Testis (tissue), 3 donors: ENCODE measurements around the gene NKAIN2. TPM values are rescaled to one million over a fixed set of nuclear protein-coding genes. Genes with fewer than 3 reads are reported as not detected.
"Not testable (repeated sequence)": the region's sequence is repeated elsewhere in the genome, so short reads cannot be mapped to it uniquely, and the experiment has no call there.

Experiments used
- DNase-seq: peaks from one replicate; pipeline ENCODE4 v3.0.0-alpha.2; 2019
- H3K27ac ChIP-seq, 2 donors: fragments of 200-600 bp; sonication (generic); one replicate each; pipeline ENCODE4 v1.5.1; 2019
- H3K27me3 ChIP-seq: fragments of 200-600 bp; sonication (generic); one replicate; pipeline ENCODE4 v1.5.1; 2019
- H3K36me3 ChIP-seq: fragments of 200-600 bp; sonication (generic); one replicate; pipeline ENCODE4 v1.5.1; 2017; ENCODE audit warnings: low read depth; ENCODE audit errors: missing control alignments
- H3K4me1 ChIP-seq: fragments of 200-600 bp; sonication (generic); one replicate; pipeline ENCODE4 v1.5.1; 2019
- H3K4me3 ChIP-seq, 2 donors: fragments of 200-600 bp; sonication (generic); one replicate each; pipeline ENCODE4 v1.5.1; 2017 to 2019
- H3K9me3 ChIP-seq: fragments of 200-600 bp; sonication (generic); one replicate; pipeline ENCODE4 v1.5.1; 2017
- CTCF ChIP-seq, 3 experiments: fragments of 450-650 bp in 2 of 3; fragments of 200-600 bp in 1 of 3; sonication (generic) in 1 of 3; IDR thresholded peaks; one replicate each; pipeline ENCODE4 v1.5.1; 2016 to 2019; ENCODE audit warnings: antibody characterized with exemption in 3 of 3, mild to moderate bottlenecking in 2 of 3, moderate library complexity in 1 of 3
- POLR2A ChIP-seq: fragments of 450-650 bp; IDR thresholded peaks from one replicate; pipeline ENCODE4 v1.6.1; 2017; ENCODE audit warnings: antibody characterized with exemption, mild to moderate bottlenecking, moderate library complexity
- WGBS, 2 donors: methylation state at CpG; one replicate each; pipeline ENCODE4 v1.1.5; 2018; 5-methylcytosine and 5-hydroxymethylcytosine counted together
- intact Hi-C: fragments of 100-400 bp; cut with DNase I; formaldehyde crosslinking; loops from one replicate; pipeline ENCODE4 v1.15.1; 2023; ENCODE audit warnings: low total_unique reads
- polyA plus RNA-seq: library from polyadenylated mRNA; stranded (reverse); fragments of 350-450 nt; fragmentation: Illumina TruSeq; extraction: RNeasy Lipid Tissue Mini Kit (QIAGEN cat#74804); gene quantifications from one replicate; pipeline ENCODE4 v1.2.3, GENCODE V29; 2014; ENCODE audit warnings: low read depth, low replicate concordance; ENCODE audit not compliant: insufficient read depth
- total RNA-seq, 2 donors: library from RNA; depleted of rRNA; stranded (reverse); fragments of >200 nt; gene quantifications; one replicate each; pipeline ENCODE4 v1.2.3, GENCODE V29; 2016

The NKAIN2 gene
- total and polyA plus RNA-seq, 3 donors from 2014 or later, result 0.56 to 1.1 (median 0.71) TPM

- 63 to 66% methylated on average over 3 of the region's 3 CpGs for WGBS, 2 donors
These were observed 641.9 kb downstream of the NKAIN2 start for GRCh38 chr6:124445581-124445980.

DNA sequence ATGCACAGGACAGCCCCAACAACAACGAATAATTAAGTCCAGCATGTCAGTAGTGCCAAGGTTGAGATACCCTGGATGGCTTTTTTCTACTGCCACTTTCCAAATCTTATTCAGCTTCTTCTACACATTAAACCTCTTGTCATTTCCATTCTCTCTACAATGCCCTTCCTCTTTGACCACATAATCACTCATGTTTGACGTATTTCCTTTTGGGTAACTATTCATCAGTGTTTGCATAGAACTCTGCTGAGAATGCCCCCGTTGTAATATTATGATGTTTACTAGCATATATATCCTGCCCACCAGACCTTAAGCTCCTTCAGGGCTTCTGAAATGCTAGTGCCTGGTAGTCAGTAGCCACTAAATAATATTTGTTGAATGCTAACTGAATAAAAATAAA is 643.3 kb downstream of the NKAIN2 start:
- H3K4me1 ChIP-seq, result no peaks in the 10 kb centered on the region
- no peak overlapping the region for H3K4me3 ChIP-seq
- no peaks in the 10 kb centered on the region for H3K36me3 ChIP-seq
- no peaks in the 10 kb centered on the region for H3K9me3 ChIP-seq
- TF ChIP-seq POLR2A (no peak), CTCF (IDR thresholded peaks at IDR 0.05) (no peak)
- intact Hi-C loops, result no loop called here
- DNase-seq, result no peak
- WGBS, 2 donors, result 54 to 56% methylated on average over 3 of the region's 3 CpGs
- H3K27me3 ChIP-seq, result no peaks in the 10 kb centered on the region
- H3K27ac ChIP-seq, result no peak overlapping the region

More at GRCh38 chr6:124445581-124445980, 641.9 kb downstream of the NKAIN2 start:
- intact Hi-C loops, result no loop called here
- TF ChIP-seq CTCF (IDR thresholded peaks at IDR 0.05), result no peak
- TF ChIP-seq POLR2A, result no peak
- Histone ChIP-seq H3K36me3 (no peaks in the 10 kb centered on the region), H3K27ac (no peak overlapping the region), H3K4me1 (no peaks in the 10 kb centered on the region), H3K9me3 (no peaks in the 10 kb centered on the region), H3K27me3 (no peaks in the 10 kb centered on the region), H3K4me3 (no peak overlapping the region)
- DNase-seq, result no peak

DNA sequence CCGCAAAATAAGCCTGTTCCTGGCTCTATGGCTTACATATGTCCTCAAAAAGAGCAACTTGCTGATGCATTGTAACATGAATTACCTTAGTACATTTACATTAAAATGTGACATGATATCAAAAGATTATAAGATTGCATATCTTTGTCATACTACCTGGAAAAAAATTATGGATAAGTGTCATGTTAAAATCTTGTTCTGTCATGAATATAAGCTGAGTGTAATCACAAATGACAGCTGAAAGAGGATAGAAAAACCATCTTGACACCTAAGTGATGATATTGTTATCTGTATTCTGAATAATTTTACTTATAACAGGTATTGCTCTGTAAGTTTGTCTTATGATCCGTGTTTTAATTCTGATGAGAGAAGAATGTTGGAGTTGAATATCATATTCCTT is 655.6 kb downstream of the NKAIN2 start:
- Histone ChIP-seq H3K4me3 (no peak overlapping the region), H3K27ac (no peak overlapping the region), H3K4me1 (no peaks in the 10 kb centered on the region), H3K27me3 (no peaks in the 10 kb centered on the region), H3K36me3 (no peaks in the 10 kb centered on the region), H3K9me3 (no peaks in the 10 kb centered on the region)
- intact Hi-C loops, result no loop called here
- TF ChIP-seq CTCF (IDR thresholded peaks at IDR 0.05), result no peak
- no peak for TF ChIP-seq POLR2A
- WGBS, 2 donors, result 96 to 98% methylated on average over 2 of the region's 2 CpGs
- DNase-seq, result no peak

- no peaks in the 10 kb centered on the region for H3K36me3 ChIP-seq
- no peaks in the 10 kb centered on the region for H3K4me1 ChIP-seq
- no peak overlapping the region for H3K27ac ChIP-seq
- H3K4me3 ChIP-seq, result no peak overlapping the region
- intact Hi-C loops, result no loop called here
- H3K27me3 ChIP-seq, result no peaks in the 10 kb centered on the region
- H3K9me3 ChIP-seq, result no peaks in the 10 kb centered on the region
- WGBS, 2 donors, result 86 to 87% methylated on average over 3 of the region's 3 CpGs
- DNase-seq, result no peak
- TF ChIP-seq CTCF (IDR thresholded peaks at IDR 0.05) (no peak), POLR2A (no peak)
These were observed 659.1 kb downstream of the NKAIN2 start for GRCh38 chr6:124462750-124463149.

DNA sequence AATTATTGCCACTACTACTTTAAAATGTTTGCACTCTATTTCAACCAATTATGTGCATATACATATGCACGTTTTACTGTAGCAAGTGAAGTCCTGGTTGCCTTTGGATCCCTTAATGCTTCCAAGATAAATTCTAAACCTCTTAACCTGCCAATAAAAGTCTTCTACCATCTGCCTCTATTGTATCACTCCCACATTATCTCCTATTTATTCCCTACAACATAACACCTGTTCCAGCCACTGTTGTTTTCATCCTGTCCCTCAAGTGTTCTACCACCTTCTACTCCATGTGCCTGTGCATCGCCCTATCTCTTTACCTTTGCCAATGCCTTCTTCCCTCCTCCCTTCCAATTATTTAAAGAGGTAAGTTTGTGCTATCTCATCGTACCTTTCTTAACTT is 659.6 kb downstream of the NKAIN2 start:
- DNase-seq, result no peak
- Histone ChIP-seq H3K9me3 (no peaks in the 10 kb centered on the region), H3K27ac (no peak overlapping the region), H3K4me1 (no peaks in the 10 kb centered on the region), H3K4me3 (no peak overlapping the region), H3K36me3 (no peaks in the 10 kb centered on the region), H3K27me3 (no peaks in the 10 kb centered on the region)
- WGBS, 2 donors, result 79 to 90% methylated on average over 3 of the region's 3 CpGs
- TF ChIP-seq POLR2A (no peak), CTCF (IDR thresholded peaks at IDR 0.05) (no peak)
- intact Hi-C loops, result no loop called here

DNA sequence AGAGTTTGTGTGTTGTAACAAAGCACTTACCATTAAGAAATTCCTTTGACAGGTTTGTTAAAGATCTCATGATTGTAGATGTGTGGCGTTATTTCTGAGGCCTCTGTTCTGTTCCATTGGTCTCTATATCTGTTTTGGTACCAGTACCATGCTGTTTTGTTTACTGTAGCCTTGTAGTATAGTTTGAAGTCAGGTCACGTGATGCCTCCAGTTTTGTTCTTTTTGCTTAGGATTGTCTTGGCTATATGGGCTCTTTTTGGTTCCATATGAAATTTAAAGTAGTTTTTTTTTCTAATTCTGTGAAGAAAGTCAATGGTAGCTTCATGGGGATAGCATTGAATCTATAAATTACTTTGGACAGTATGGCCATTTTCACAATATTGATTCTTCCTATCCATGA is 660.9 kb downstream of the NKAIN2 start:
- DNase-seq, H3K9me3 ChIP-seq, H3K4me1 ChIP-seq, H3K36me3 ChIP-seq, H3K27me3 ChIP-seq, intact Hi-C loops, H3K4me3 ChIP-seq, H3K27ac ChIP-seq: not testable (repeated sequence)
- 87 to 95% methylated on average over 2 of the region's 2 CpGs for WGBS, 2 donors
